Parathyroid adenoma (tissue), 2 donors: ENCODE measurements around the gene AKNA.

Experiments
- H2AFZ ChIP-seq: fragments of 300-600 bp; sonication (generic); one replicate; pipeline ENCODE4 v1.7.0; 2017; ENCODE audit warnings: antibody characterized with exemption, mild to moderate bottlenecking
- H3K27ac ChIP-seq: fragments of 300-600 bp; sonication (generic); one replicate; pipeline ENCODE4 v1.7.0; 2017
- H3K27me3 ChIP-seq: fragments of 300-600 bp; sonication (generic); one replicate; pipeline ENCODE4 v1.7.0; 2017; ENCODE audit warnings: low read length; ENCODE audit not compliant: control insufficient read depth, insufficient read depth
- H3K36me3 ChIP-seq: fragments of 300-600 bp; sonication (generic); one replicate; pipeline ENCODE4 v1.7.0; 2017; ENCODE audit warnings: low read length; ENCODE audit not compliant: control insufficient read depth, insufficient read depth
- H3K4me1 ChIP-seq: fragments of 300-600 bp; sonication (generic); one replicate; pipeline ENCODE4 v1.7.0; 2017; ENCODE audit warnings: control low read depth
- H3K4me2 ChIP-seq: fragments of 300-600 bp; sonication (generic); one replicate; pipeline ENCODE4 v1.7.0; 2017; ENCODE audit warnings: low read length
- H3K4me3 ChIP-seq: fragments of 300-600 bp; sonication (generic); one replicate; pipeline ENCODE4 v1.7.0; 2017; ENCODE audit warnings: low read depth, low read length
- H3K79me2 ChIP-seq: fragments of 300-600 bp; sonication (generic); one replicate; pipeline ENCODE4 v1.7.0; 2017; ENCODE audit warnings: control low read depth
- H3K9ac ChIP-seq: fragments of 300-600 bp; sonication (generic); one replicate; pipeline ENCODE4 v1.7.0; 2017; ENCODE audit warnings: mild to moderate bottlenecking
- H3K9me3 ChIP-seq: fragments of 300-600 bp; sonication (generic); one replicate; pipeline ENCODE4 v1.7.0; 2017; ENCODE audit warnings: low read length; ENCODE audit not compliant: control insufficient read depth
- CTCF ChIP-seq: fragments of 300-600 bp; sonication (generic); IDR thresholded peaks from one replicate; pipeline ENCODE4 v1.7.0; 2017; ENCODE audit warnings: antibody characterized with exemption, mild to moderate bottlenecking
- donor health status: primary hyperparathyroidism.

The AKNA gene

GRCh38 chr9:114383521-114384231 lies 4.1 kb downstream of the AKNA start:
- no peaks in the 10 kb centered on the region for H3K36me3 ChIP-seq
- no peaks in the 10 kb centered on the region for H3K79me2 ChIP-seq
- no peak for TF ChIP-seq CTCF
- no peak overlapping the region for H3K4me3 ChIP-seq
- no peak overlapping the region for H3K4me2 ChIP-seq
- H3K4me1 ChIP-seq, result no peaks in the 10 kb centered on the region
- no peak overlapping the region for H2AFZ ChIP-seq
- H3K9ac ChIP-seq, result no peak overlapping the region
- no peaks in the 10 kb centered on the region for H3K27me3 ChIP-seq
- no peaks in the 10 kb centered on the region for H3K9me3 ChIP-seq
- H3K27ac ChIP-seq, result peak overlapping the region; percentile 32

- Histone ChIP-seq H3K9ac (no peak overlapping the region), H3K4me1 (no peaks in the 10 kb centered on the region), H3K4me3 (no peak overlapping the region), H3K79me2 (no peaks in the 10 kb centered on the region), H3K27ac (peak overlapping the region; percentile 32), H2AFZ (no peak overlapping the region), H3K27me3 (no peaks in the 10 kb centered on the region), H3K9me3 (no peaks in the 10 kb centered on the region), H3K36me3 (no peaks in the 10 kb centered on the region), H3K4me2 (no peak overlapping the region)
- no peak for TF ChIP-seq CTCF
These were observed 4.9 kb downstream of the AKNA start for GRCh38 chr9:114382699-114383520.

- H3K79me2 ChIP-seq, result no peaks in the 10 kb centered on the region
These were observed 8.9 kb downstream of the AKNA start for GRCh38 chr9:114378883-114379282.

DNA sequence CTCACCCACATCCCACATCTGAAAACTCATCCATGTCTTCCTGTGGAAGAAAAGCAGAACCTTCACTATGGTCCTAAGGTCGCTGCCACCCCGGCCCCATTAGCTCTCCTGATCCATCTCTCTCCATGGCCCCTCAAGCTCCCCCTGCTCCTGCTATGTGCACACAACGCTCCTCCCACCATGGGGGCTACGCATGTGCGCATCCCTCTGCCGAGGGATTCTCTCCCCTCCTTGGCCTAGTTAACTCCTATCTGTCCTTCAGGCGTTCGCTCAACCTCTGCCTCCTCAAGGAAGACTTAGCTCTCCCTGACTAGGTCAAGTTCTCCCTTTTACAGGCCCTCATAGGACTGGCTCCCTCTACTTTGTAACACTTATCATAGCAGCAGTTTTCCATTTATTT lies 9.8 kb downstream of the AKNA start:
- H3K27ac ChIP-seq, result no peak overlapping the region
- H3K9ac ChIP-seq, result no peak overlapping the region
- H3K4me1 ChIP-seq, result no peaks in the 10 kb centered on the region
- no peaks in the 10 kb centered on the region for H3K36me3 ChIP-seq
- no peaks in the 10 kb centered on the region for H3K79me2 ChIP-seq
- H2AFZ ChIP-seq, result no peak overlapping the region
- no peaks in the 10 kb centered on the region for H3K27me3 ChIP-seq
- no peak overlapping the region for H3K4me2 ChIP-seq
- H3K9me3 ChIP-seq, result no peaks in the 10 kb centered on the region
- H3K4me3 ChIP-seq, result no peak overlapping the region
- no peak for TF ChIP-seq CTCF

More at GRCh38 chr9:114378883-114379282, 8.9 kb downstream of the AKNA start:
- Histone ChIP-seq H3K9ac (no peak overlapping the region), H3K4me3 (no peak overlapping the region), H2AFZ (no peak overlapping the region), H3K4me1 (no peaks in the 10 kb centered on the region), H3K9me3 (no peaks in the 10 kb centered on the region), H3K27me3 (no peaks in the 10 kb centered on the region), H3K36me3 (no peaks in the 10 kb centered on the region), H3K4me2 (no peak overlapping the region), H3K27ac (no peak overlapping the region)
- TF ChIP-seq CTCF, result no peak
